GM12873 (cell line): ENCODE measurements around the gene MTMR4.

Source experiments
- CTCF ChIP-seq: IDR thresholded peaks from 2 replicates; pipeline ENCODE4 v1.5.1; 2012; ENCODE audit warnings: low read depth, mild to moderate bottlenecking, moderate library complexity, low read length, control low read depth; ENCODE audit not compliant: insufficient read depth; ENCODE audit errors: missing control alignments

Gene MTMR4

GRCh38 chr17:58525239-58525638 lies 10.8 kb upstream of the MTMR4 start:
- no peak for TF ChIP-seq CTCF

DNA sequence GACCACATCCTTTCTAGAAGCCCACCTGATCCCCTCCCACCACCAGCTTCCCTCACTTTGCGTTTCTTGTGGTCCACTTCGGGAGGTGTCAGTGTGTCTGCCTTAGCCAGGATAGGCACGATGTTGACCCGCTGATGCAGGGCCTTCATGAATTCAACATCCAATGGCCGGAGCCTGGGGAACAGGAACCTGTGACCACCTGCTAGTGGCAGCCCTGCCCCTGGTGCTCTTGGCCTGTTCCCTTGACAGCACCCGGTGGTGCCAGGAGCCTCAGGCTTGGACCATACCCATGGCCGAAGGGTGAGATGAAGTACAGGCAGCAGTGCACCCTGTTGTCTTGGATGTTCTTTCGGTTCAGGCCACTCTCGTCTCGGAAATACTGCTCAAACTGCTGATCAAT lies 7.2 kb upstream of the MTMR4 start:
- TF ChIP-seq CTCF: no peak

GRCh38 chr17:58520843-58521430 lies 6.5 kb upstream of the MTMR4 start:
- TF ChIP-seq CTCF: peak; percentile 69

DNA sequence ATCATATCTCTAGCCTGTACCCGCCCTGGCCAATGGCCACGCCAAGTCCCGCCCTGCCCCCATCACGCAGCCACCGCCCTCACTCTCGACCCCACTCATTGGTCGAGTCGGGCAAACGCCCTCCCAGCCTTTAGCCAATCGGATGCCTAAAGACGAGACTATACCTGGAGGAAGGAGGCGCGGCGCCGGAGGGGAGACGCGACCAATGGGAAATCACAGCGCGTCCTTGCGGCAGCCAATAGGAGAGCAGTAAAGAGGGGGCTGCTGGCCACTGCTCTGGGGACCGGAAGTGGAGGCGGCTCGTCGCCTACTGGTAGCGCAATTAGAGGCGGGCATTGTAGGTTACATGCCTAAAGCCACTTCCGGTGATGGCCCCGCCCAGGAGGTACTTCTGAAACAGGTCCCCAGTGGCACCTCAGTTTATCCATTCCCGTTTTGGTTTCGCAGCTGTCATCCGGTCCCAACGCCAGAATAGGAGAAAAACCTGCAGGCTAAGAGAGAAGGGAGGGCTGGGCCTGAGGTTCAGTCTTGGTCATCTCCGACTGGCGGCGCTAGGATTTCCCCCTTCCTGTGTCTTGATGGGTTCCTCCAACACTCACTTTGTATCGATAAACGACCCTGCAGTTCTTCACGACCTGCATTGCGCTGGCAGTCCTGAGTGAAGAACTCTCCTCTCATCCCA lies 3.6 kb upstream of the MTMR4 start:
- TF ChIP-seq CTCF: no peak

GRCh38 chr17:58517378-58517927 lies 3.0 kb upstream of the MTMR4 start:
- TF ChIP-seq CTCF: no peak

- no peak for TF ChIP-seq CTCF
Measured at GRCh38 chr17:58516644-58517377, 2.4 kb upstream of the MTMR4 start.

- no peak for TF ChIP-seq CTCF
Measured at GRCh38 chr17:58515286-58515685, 848 bp upstream of the MTMR4 start.
